ENCODE measurements around the gene PSD2. TPM values are rescaled to one million over a fixed set of nuclear protein-coding genes. Genes with fewer than 3 reads are reported as not detected.

PSD2 gene
- total and polyA plus RNA-seq, 10 of the 15 experiments (the other 5 are each of a cell fraction or from before 2014, with no cell fraction given): 0.02 to 0.14 (median 0.03) TPM; not detected in 5

DNA sequence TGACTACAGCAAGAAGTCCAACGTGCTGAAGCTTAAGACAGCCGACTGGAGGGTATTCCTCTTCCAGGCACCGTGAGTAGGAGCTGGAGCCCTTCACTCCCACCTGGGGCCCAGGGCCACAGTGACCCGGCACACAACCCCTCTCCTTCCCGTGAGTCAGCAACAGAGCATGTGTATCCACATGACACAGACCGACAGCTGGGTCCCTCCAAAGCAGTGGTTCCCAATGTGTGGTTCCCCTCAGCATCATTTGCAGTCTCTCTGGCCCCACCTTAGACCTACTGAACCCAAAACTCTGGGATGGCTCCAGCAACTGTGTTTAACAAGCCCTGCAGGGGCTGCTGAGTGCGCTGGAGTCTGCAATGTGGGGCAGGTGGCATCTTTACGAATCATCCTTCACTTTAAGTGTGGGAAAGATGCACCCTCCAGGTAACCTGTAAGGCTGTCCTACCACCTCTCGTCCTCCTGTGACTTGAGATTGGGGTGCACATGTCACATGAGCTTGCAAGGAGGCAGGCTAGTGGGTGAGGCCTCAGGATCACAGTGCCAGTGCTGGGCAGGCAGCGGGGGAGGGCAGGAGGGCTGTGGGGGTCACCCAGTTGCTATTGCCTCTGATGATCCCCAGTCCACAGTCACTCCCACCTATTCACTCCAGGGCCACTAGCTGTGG, 42.2 kb downstream of the PSD2 start:
- ATAC-seq: no peak
- Histone ChIP-seq H3K79me2 (ENCODE audit: control insufficient read depth, insufficient read depth, low read length) (no peaks in the 10 kb centered on the region), H3K27ac (ENCODE audit: control insufficient read depth, insufficient read depth) (no peak overlapping the region), H2AFZ (ENCODE audit: control insufficient read depth, low read depth, low read length) (no peak overlapping the region), H3K9ac (ENCODE audit: control insufficient read depth, insufficient read depth, low read length) (no peak overlapping the region), H3K4me1 (ENCODE audit: control insufficient read depth, insufficient read depth, low read length) (no peaks in the 10 kb centered on the region), H3K27me3 (replicated peaks in 1 of 2; ENCODE audit: control insufficient read depth in 2 of 2, insufficient read depth in 2 of 2, low read length in 1 of 2) (no peaks in the 10 kb centered on the region; a peak in 1 of 4 replicates), H3K4me2 (ENCODE audit: control insufficient read depth, insufficient read depth) (no peak overlapping the region), H3K36me3 (ENCODE audit: control insufficient read depth in 2 of 2, insufficient read depth in 2 of 2, low read length in 1 of 2) (no peaks in the 10 kb centered on the region), H4K20me1 (ENCODE audit: control insufficient read depth, insufficient read depth) (no peaks in the 10 kb centered on the region), H3K4me3 (no peak overlapping the region), H3K9me3 (replicated peaks; ENCODE audit: control insufficient read depth, insufficient read depth, low read length) (no peaks in the 10 kb centered on the region)
- SMC1A ChIA-PET (ENCODE audit: uncharacterized antibody, unreplicated experiment): no interaction called here
- no peak for DNase-seq (ENCODE audit: low read depth, low spot score)
- no peak for TF ChIP-seq HDAC6 (IDR thresholded peaks at IDR 0.05; ENCODE audit: unreplicated experiment)
- FAIRE-seq: no peak
- intact Hi-C loops (cut with micrococcal nuclease; ENCODE audit: unreplicated experiment) (no loop called here), in situ Hi-C loops (cut with MboI) (no loop called here)
- POLR2A ChIA-PET: no interaction called here
- 49% methylated on average over 10 of the region's 10 CpGs for WGBS (ENCODE audit: insufficient coverage, insufficient replicate concordance, low lambda C conversion rate, missing lambda C conversion rate)
- RAD21 ChIA-PET (ENCODE audit: unreplicated experiment): no interaction called here
- BruUV-seq (replicated peaks): no TSS peak
- CTCF ChIA-PET: interaction anchor here (1.0 kb wide), 1 partner anchor 61 kb away, joined by 3 read pairs; no protein-coding TSS in a partner anchor

DNA sequence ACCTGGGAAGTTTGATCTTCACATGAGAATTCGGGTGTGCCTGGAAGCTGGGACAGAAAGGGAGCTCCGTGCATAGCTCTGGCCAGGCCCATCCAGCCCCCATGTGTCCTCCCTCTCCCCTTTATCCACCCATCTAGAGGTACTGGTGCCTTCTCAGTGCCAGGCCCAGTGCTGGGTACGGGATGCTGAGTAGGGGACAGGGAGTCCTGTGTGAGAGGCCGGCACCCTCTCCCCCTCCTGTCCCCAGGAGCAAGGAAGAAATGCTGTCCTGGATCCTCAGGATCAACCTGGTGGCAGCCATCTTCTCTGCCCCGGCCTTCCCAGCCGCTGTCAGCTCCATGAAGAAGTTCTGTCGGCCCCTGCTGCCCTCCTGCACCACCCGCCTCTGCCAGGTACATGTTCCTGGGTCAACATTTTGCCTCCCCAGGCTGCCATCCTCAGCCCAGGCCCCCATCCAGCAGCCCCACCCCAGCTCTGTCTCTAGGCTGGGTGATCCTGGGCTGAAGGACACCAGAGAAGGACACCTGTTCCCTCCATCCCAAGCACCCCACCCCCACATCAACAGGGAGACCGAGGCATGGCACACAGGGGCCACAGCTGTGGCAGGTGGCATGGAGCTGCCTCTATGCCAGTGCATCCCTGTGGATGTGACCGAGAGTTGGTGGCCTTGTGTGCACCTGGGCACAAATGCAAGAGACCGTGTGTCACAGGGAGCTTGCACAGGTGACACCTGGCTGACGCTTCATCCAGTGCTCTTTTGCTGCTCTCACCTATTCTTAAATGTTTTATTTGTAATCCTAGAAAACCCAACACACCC, 43.0 kb downstream of the PSD2 start:
- BruUV-seq (replicated peaks): no TSS peak
- Histone ChIP-seq H3K9me3 (replicated peaks; ENCODE audit: control insufficient read depth, insufficient read depth, low read length) (no peaks in the 10 kb centered on the region), H3K27ac (ENCODE audit: control insufficient read depth, insufficient read depth) (no peak overlapping the region), H4K20me1 (ENCODE audit: control insufficient read depth, insufficient read depth) (no peaks in the 10 kb centered on the region), H3K79me2 (ENCODE audit: control insufficient read depth, insufficient read depth, low read length) (no peaks in the 10 kb centered on the region), H3K27me3 (replicated peaks in 1 of 2; ENCODE audit: control insufficient read depth in 2 of 2, insufficient read depth in 2 of 2, low read length in 1 of 2) (no peaks in the 10 kb centered on the region), H3K9ac (ENCODE audit: control insufficient read depth, insufficient read depth, low read length) (no peak overlapping the region), H3K4me2 (ENCODE audit: control insufficient read depth, insufficient read depth) (no peak overlapping the region), H2AFZ (ENCODE audit: control insufficient read depth, low read depth, low read length) (no peak overlapping the region), H3K36me3 (ENCODE audit: control insufficient read depth in 2 of 2, insufficient read depth in 2 of 2, low read length in 1 of 2) (no peaks in the 10 kb centered on the region), H3K4me3 (no peak overlapping the region), H3K4me1 (ENCODE audit: control insufficient read depth, insufficient read depth, low read length) (peaks cover under 1% of the 10 kb centered on the region; the same call in 1 of the 2 replicates)
- in situ Hi-C loops (cut with MboI): no loop called here
- ATAC-seq: no peak
- DNase-seq (ENCODE audit: low read depth, low spot score): no peak
- FAIRE-seq: no peak
- ChIA-PET SMC1A (ENCODE audit: uncharacterized antibody, unreplicated experiment) (interaction anchor here (0.8 to 1.0 kb wide), 2 partner anchors 9 to 55 kb away, joined by 3 read pairs; no protein-coding TSS in a partner anchor), CTCF (interaction anchor here (1.0 to 1.1 kb wide), 2 partner anchors 62 to 132 kb away, joined by 3 read pairs; no protein-coding TSS in a partner anchor), RAD21 (ENCODE audit: unreplicated experiment) (no interaction called here), POLR2A (no interaction called here)
- 18% methylated on average over 10 of the region's 12 CpGs for WGBS (ENCODE audit: insufficient coverage, insufficient replicate concordance, low lambda C conversion rate, missing lambda C conversion rate)
- intact Hi-C loops (cut with micrococcal nuclease; ENCODE audit: unreplicated experiment): no loop called here
- TF ChIP-seq NFXL1 (IDR thresholded peaks at IDR 0.05; ENCODE audit: borderline replicate concordance): no peak
- no peak for TF ChIP-seq BACH1 (IDR thresholded peaks at IDR 0.05; ENCODE audit: borderline replicate concordance)
- no peak for TF ChIP-seq RELA (IDR thresholded peaks at IDR 0.05; ENCODE audit: borderline replicate concordance, partially characterized antibody)
- TF ChIP-seq, protein P1, sequence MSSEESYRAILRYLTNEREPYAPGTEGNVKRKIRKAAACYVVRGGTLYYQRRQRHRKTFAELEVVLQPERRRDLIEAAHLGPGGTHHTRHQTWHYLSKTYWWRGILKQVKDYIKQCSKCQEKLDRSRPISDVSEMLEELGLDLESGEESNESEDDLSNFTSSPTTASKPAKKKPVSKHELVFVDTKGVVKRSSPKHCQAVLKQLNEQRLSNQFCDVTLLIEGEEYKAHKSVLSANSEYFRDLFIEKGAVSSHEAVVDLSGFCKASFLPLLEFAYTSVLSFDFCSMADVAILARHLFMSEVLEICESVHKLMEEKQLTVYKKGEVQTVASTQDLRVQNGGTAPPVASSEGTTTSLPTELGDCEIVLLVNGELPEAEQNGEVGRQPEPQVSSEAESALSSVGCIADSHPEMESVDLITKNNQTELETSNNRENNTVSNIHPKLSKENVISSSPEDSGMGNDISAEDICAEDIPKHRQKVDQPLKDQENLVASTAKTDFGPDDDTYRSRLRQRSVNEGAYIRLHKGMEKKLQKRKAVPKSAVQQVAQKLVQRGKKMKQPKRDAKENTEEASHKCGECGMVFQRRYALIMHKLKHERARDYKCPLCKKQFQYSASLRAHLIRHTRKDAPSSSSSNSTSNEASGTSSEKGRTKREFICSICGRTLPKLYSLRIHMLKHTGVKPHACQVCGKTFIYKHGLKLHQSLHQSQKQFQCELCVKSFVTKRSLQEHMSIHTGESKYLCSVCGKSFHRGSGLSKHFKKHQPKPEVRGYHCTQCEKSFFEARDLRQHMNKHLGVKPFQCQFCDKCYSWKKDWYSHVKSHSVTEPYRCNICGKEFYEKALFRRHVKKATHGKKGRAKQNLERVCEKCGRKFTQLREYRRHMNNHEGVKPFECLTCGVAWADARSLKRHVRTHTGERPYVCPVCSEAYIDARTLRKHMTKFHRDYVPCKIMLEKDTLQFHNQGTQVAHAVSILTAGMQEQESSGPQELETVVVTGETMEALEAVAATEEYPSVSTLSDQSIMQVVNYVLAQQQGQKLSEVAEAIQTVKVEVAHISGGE (CRISPR knock-in tag; IDR thresholded peaks at IDR 0.05): no peak
- TF ChIP-seq MTA2 (IDR thresholded peaks at IDR 0.05; ENCODE audit: low read depth): no peak
- TF ChIP-seq SIN3A (IDR thresholded peaks at IDR 0.05; ENCODE audit: low read depth, low read length): no peak

All from GM12878 (cell line).